GM21526 (cell line): ENCODE results near the gene MMP8.

Experiments used
- ATAC-seq: cut with Tn5 transposase; IDR thresholded peaks from one replicate; pipeline ENCODE4 v1.9.1; 2021; ENCODE audit warnings: moderate library complexity; ENCODE audit not compliant: unreplicated experiment, low FRiP score

The MMP8 gene

DNA sequence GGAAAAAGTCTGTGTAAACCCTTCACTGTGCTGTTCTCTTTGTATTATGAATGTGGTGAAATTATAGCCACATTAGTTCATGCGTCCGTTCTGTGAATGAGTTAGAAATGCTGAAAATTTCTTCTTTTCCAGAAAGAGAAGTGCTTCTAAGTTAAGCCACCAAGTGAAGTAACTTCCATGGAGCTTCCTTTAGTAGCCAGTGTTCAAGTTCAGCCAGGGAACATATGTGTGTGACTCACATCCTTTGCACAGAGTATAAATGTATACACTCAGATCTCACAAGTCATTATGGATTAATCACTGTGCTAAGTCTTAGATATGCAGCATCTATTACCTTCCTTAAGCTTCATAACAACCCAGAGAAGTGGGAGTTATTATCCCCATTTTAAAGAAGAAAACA, 3.1 kb upstream of the MMP8 start:
- no peak for ATAC-seq

DNA sequence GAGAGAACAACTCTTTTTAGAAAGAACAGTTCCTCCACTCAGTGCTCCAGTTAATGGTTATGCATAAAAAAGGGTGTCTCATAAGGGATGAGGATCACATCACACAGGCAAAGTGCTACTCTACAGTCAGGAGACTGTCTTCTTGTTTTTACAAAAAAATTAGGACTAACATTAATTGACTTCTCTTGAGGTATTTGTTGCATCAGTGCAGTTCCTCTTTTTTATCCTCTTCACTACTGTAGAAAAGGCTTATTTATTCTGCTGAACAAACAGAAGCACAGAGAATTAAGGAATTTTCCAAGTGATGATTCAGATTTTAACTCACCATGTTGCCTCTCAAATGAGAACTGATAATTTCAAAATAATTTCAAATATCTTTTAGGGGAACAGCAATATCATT, 1.9 kb downstream of the MMP8 start:
- no peak for ATAC-seq

DNA sequence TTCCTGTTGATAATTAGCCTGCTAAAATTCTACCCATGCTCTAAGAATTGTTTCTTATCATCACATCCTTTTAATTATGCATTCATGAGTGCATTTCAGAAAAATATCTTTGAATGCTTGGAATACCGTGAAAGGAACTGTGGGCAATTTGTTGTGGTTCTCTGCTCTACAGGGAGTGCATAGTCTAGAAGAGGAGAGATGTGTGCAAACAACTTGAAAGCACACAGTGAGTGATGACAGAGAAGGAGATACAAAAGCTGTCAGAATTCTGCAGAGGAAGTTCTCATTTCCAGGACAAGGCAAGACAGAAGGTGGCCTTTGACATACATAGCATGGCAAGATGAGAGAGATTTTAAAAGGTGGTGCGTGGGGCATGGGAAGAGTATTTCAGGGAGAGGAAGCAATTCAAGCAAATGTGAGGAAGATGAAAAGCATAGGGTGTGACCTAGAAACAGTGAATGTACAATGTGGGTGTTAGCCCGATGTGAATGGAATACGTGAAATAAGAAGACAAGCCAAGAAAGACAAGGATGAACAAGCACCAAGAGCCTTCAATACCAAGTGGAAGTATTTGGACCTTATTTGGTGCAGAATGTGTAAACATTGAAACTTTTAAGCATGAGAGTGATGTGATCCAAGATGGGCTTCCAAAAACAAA, 5.0 kb downstream of the MMP8 start:
- ATAC-seq: no peak

DNA sequence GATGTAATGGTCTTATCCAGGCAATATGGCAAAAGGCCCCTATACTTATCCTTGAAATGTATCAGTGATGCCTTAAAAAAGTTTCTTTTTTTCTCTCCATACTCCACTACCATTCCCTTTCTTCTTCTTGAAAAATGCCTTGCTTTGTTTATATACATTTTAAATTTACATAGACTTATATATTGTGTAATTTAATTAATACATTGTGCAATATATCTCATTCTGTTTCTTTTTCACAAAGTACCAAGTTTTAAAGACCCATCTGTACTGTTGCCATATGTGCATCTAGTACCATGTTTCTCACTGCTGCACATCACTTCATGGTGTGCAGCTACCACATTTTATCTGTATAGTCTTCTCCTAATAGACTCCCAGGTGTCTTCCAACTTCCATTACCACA, 7.5 kb downstream of the MMP8 start:
- ATAC-seq: no peak

DNA sequence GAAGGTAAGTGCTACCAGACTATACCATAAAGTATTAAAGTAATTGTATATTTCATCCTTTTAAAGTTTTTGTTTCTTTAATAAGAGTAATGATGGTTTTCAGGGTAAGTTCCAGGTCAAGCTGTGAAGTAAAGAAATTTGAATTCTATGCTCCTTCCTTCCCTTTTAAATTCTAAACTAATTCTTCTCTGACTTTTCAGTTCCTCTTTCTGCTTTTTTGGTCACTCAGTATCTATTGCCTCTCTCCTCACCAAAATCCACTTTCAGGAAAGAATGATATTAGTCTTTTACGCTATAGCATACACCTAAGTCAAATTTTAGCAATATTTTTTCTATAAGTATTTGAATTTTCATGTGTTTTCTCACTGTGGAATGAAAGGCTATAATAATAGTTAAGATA, 8.2 kb downstream of the MMP8 start:
- ATAC-seq: peak; percentile 85

DNA sequence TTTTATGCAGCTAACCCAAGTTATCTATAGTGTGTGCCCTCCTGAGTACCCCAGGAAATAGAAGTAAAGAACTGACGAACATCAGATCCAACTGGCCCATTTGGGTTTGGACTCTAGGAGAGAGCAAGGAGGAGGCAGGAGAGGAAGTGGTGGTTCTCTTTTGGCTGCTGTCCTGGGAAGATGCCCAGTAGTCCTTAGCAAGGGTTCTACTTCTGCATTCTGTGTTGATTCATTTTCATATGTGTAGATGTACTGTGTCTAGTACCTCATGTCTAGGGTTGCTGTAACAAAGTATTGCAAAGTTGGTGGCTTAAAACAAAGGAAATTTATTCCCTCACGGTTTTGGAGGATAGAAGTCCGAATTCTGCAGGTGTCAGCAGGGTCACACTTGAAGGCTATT, 12.6 kb downstream of the MMP8 start:
- no peak for ATAC-seq

DNA sequence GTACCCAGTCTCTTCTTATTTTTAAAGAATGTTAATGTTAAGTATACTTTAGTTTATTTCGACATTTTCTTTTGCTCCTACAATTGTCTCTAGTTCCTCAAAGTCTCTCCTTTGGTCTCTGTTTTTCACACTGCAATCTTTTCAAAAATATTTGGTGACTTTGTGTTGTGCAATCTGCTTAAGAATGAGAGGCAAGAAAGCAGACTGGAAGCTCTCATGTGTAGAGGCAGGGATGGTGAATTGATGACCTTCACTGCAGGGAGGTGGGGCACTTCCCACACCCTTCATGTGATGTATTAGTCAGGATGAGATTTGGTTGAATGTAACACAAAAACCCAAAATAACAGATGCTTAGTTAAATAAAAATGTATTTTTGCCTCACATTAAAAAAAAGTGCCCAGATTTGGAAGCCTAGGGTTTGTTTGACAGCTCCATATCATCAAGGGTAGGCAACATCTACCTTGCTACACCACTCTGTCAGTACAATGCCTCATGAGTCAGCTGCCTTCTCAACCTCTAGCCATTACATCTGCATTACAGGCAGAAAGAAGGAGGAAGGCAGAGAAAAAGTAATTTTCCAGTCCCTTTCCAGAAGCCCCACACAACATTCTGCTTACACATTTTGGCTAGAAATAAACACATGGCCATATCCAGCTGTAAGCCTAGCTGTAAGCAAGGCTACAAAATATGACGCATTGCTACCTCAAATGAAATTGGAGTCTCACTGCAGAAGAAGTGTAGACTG, 15.4 kb downstream of the MMP8 start:
- ATAC-seq: no peak

DNA sequence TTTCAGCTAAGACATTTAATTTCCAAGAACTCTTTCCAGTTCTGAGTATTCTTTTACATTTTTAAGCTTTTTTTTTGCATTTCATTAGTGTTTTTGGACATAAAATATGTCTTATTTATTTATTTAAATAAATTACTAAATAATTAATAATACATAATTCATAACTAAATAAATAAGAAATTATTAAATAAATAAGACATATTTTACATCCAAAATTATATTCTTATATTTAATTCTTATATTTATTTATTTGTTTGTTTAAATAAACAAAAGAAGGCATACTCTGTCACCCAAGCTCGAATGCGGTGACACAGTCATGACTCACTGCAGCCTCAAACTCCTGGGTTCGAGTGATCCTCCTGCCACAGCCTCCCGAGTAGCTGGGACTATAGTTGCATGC, 16.1 kb downstream of the MMP8 start:
- ATAC-seq: no peak

DNA sequence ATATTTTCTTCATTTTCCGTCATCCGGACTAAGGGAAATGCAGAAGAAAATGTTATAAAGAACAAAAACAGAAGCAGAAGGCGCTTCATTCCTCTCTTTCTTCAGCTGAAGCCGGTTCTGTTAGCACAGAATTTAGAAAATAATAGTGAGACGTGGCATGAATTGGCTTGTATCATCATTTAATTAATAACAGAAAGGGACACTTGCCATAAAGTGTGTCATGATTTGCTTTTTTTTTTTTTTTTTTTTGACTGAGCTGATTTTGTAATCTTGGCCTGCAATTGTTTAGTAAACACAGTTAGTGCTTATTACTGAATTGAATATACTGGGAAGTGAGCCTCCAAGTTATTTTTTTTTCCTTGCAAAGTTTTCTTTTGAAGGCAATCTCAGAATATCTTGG, 19.1 kb downstream of the MMP8 start, which contains the start of gene MMP27:
Gene MMP27 (minus strand): TSS at position 144 of the 400 bp plus-strand sequence. CDS start 55 bp downstream, at position 89.
- ATAC-seq: no peak

DNA sequence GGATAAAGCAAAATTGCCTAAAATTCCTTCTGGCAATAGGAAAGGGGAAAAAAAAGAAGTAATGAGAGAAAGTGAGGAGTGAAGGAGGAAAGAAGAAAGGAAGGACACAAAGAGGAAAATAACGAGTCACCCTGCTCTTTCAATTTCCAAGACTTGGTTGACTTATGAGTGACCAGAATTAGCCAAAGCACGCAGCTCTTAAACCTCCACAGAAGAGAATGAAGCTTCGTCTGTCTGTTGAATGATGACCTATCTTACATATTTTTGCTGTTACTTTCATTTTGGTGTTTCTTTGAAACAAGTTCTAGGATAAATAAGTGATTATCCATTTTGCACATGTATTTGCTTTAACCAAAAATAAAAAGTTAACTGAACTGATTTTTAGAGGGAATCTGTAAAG, 19.9 kb downstream of the MMP8 start:
- no peak for ATAC-seq

DNA sequence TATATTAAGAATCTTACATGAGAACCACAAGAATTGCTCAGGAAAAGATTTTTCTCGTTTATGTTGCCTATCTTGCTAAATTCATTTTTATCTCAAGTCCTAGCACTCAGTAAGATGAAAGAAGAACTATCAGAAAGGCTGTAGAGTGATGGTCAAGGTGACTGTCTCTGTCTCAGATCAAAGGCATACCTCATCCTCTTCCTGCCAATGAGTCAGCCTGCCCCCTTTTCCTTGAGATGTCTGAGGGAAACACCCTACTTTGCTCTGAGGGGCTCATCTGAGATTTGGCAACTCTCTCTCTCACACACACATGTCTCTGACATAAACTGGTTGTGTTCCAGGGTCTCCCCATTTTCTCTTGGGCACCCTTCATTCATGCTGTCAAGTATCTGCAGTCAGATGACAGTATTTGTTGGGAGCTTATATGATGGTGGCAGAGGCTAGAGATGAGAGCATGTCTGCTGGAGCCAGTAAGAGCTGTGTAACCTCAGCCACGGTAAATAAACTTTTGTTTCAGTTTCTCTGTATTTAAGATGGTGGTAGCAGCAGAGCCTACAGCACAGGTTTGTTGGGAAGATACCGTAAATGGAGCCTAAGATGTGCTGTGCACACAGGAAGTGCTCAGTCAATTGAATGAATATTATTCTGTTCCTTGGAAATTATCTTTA, 20.8 kb downstream of the MMP8 start:
- ATAC-seq: no peak

DNA sequence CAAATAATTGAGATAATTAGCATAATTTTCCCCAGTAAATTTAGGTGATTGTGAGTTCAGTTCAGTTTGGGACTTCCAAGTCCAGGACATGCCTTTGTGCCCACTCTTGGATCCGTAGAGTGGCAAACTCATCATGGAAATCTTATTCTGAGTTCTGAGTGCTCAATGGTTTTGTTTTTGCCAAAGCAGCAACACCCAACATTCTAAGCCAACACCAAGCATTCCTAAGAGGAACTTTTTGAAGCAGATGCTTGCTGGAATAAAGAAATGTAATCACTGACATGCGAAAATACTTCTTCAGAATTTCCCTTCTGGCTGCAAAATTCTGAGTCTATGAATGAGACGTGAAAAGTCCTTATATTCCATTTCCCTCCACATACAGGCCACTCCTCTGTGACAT, 29.6 kb downstream of the MMP8 start:
- ATAC-seq: no peak

DNA sequence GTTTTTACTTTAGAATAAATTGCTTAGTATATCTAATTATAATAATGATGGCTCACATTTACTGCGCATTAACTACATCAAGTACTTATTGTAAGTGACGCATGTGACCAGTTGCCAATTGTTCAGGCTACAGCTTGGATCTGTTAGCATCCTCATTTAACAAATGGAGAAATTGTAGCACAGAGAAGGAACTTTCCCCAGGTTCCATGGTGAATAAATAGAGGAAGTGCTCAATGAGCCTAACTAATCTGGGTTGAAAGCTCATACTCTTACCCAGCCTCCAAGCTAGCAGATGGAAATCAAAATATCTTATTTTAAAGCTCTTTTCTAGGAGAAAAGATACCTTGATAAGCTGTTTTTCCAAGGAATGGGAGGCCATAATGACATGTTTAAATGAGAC, 39.0 kb downstream of the MMP8 start:
- no peak for ATAC-seq

DNA sequence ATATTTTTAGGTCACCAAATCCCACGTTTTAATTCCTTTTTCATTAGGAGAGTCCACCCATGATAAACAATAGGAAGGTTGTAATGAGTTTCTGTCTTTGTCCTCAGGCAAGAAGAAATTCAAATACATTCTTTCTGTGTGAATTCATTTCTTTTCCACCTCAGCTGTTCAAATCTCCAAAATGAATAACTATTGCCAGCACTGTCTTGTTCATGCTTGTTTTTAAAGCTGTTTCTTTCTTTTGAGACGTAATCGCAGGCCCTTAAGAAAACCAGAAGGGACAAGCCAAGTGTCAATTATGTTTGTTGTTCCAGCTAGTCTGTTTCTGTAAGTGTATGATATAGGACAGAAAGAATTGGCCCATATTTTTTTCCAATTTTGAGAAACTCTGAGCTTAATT, 39.4 kb downstream of the MMP8 start:
- no peak for ATAC-seq

DNA sequence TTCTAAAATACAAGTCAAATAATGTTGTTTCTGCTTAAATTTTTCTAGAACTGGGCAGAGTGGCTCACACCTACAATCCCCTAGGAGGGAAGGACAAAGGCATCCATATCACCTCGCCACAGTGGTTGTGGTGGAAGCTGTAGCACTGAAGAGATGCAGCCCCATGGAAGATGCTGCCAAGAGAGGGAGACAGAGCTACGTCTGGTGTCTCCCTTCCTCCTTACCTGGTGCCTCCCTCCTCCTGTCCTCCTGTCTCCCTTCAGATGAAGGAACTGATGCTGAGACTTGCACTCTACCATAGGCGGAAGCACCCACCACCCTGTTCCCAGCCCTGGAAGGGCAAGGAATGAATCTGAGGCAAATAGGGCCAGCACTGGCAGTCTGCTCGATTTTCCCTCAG, 41.5 kb downstream of the MMP8 start:
- no peak for ATAC-seq

DNA sequence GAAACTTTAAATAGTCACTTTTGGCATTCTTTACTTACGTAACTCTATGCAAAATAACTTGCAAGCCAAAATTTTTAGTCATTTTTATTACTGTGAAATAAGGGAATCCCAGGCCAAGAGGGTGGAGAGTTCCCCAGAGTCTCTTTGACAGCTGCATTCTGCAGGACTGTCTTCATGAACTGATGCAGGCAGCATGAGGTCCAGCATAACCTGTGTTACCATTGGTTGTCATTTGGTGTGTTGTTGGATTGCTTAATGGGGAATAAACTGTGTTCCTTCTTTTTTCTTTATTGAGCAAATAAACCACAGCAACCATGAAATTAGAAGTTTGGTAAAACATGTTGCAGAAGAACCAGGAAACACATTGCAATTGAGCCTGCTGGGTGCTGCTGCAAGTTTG, 43.8 kb downstream of the MMP8 start:
- no peak for ATAC-seq

DNA sequence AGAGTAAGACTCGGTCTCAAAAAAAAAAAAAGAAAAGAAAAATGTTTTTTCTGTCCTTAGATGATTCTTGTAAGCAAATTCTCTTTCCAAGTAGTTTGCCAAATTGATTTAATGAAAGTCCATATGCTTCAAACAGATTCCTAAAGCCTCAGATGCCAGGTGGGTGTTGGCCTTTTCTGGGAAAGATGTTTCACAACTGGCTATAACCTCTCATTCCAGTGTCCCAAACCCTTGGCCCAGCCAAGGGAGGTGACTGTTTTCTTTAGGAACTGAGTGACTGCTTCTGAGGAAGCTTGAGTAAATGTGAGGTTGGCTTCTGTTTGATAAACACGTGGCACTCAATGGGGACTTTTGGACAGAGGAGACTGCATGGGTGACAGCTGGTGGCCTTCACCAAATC, 46.7 kb downstream of the MMP8 start:
- ATAC-seq: no peak

DNA sequence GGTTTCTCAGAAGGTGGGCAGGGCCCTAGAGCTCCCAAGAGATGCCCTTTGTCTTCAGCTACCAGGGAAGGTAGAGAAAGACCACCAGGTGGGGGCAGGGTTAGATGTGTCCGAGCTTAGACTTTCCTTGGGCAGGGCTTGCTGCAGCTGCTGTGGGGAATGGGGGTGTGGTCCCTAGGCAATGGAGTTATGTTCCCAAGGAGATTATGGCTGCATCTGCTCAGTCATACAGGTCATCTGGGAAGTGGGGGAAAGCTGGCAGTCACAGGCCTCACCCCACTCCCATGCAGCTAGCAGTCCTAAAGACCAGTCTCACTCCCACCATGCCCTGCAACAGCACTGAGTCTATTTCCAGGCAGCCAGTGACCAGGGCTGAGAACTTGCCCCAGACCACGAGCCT, 48.7 kb downstream of the MMP8 start:
- no peak for ATAC-seq

DNA sequence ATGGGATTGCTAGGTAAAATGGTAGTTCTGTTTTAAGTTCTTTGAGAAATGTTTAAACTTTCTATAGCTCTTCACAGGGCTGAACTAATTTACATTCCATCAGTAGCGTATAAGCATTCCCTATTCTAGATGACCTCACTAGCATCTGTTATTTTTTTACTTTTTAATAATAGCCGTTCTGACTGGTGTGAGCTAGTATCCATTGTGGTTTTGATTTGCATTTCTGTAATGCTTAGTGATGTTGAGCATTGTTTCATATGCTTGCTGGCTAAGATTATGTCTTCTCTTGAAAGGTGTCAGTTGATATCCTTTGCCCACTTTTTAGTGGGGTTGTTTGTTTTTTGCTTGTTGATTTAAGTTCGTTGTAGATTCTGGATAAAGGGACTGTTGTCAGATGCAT, 55.1 kb downstream of the MMP8 start:
- ATAC-seq: peak; percentile 64

DNA sequence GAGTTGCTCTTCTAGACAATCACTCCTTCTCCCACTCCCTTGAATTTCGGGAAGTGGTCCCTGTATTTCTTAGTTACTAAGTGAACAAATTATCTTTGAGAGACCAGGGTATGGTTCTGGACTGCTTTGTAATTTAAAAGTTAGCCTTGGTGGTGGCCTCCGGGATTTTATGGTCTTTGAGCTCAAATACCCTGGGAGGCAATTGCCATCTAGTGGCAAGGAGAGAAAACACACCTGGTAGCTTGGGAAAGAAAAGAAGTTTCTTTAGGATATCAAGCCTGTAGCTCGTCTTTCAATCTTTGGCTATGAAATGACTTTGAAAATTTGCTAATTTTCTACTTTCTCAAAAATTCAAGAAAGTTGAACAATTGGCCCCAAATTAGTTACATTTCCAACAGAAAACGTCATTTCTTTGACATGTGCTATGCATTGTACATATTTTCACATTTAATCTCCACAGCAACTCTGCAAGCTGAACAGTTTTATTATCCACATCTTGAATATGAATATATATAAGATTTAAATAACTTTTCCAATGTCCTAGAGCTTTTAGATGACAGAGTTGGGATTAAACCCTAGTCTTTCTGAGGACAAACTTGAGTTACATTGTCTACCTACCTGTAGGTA, 58.3 kb downstream of the MMP8 start:
- peak; percentile 67 for ATAC-seq

DNA sequence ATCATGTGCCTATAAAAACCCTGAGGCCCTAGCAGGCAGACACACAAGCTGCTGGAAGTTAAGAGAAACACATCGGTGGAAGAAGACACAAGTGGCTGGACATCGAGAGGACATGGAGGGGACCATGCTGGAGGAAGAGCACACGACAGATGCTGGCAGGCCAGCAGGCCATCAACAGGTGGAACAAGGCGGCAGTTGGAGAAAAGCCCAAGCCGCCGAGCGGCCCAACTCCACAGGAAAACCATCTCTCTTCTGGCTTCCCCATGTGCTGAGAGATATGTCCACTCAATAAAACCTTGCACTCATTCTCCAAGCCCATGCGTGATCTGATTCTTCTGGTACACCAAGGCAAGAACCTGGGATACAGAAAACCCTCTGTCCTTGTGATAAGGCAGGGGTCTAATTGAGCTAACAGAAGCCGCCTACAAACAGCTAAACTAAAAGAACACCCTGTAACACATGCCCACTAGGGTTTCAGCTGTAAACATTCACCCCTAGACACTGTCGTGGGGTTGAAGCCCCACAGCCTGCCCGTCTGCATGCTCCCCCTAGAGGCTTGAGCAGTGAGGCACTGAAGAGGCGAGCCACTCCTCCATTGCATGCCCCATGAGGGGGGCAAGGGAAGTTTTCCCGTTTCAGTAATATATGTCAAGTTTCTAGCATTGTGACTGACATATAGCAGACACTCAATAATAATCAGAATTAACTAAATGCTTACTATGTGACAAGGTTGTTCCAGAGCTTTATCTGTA, 60.6 kb downstream of the MMP8 start:
- ATAC-seq: no peak
